ENCODE results near the gene XPO6. TPM values are rescaled to one million over a fixed set of nuclear protein-coding genes. Genes with fewer than 3 reads are reported as not detected.

Gene XPO6
- polyA plus RNA-seq, 1 donor from 2014 or later, result 104 TPM

GRCh38 chr16:28068976-28069375 lies 142.8 kb downstream of the XPO6 start:
- Histone ChIP-seq H3K4me3 (ENCODE audit: low read length) (no peak overlapping the region), H3K27me3 (ENCODE audit: insufficient read depth, low read depth, low read length) (peaks cover 23% of the 10 kb centered on the region), H3K4me2 (ENCODE audit: low read length) (no peak overlapping the region), H3K9me2 (ENCODE audit: insufficient read depth, low read length) (no peaks in the 10 kb centered on the region), H3K9ac (ENCODE audit: low read length) (no peak overlapping the region), H3K36me3 (ENCODE audit: insufficient read depth, low read length) (no peaks in the 10 kb centered on the region), H3F3A (ENCODE audit: insufficient read depth, low read length, poor library complexity, severe bottlenecking) (no peaks in the 10 kb centered on the region), H3K9me3 (ENCODE audit: low read length) (no peaks in the 10 kb centered on the region), H2AFZ (ENCODE audit: low read depth, low read length) (no peak overlapping the region), H4K20me1 (ENCODE audit: insufficient read depth) (no peaks in the 10 kb centered on the region), H3K27ac (ENCODE audit: low read length) (no peak overlapping the region), H3K79me2 (replicated peaks; ENCODE audit: insufficient read depth, low read length) (no peaks in the 10 kb centered on the region)
- TF ChIP-seq MXI1 (conservative IDR thresholded peaks at IDR 0.05; ENCODE audit: poor library complexity, severe bottlenecking) (no peak), EP300 (conservative IDR thresholded peaks at IDR 0.05; ENCODE audit: poor library complexity, severe bottlenecking) (no peak), REST (IDR thresholded peaks at IDR 0.05; ENCODE audit: borderline replicate concordance) (no peak), RAD21 (conservative IDR thresholded peaks at IDR 0.05) (no peak), SMC3 (conservative IDR thresholded peaks at IDR 0.05; ENCODE audit: poor library complexity) (no peak), POLR2AphosphoS5 (IDR thresholded peaks at IDR 0.05) (no peak), TAF1 (IDR thresholded peaks at IDR 0.05; ENCODE audit: low read depth) (no peak), EZH2 (IDR thresholded peaks at IDR 0.05; ENCODE audit: borderline replicate concordance, insufficient read depth, low read length, poor library complexity, severe bottlenecking) (no peak), CTCF (IDR thresholded peaks at IDR 0.05; ENCODE audit: poor library complexity, severe bottlenecking) (no peak)

- Histone ChIP-seq H4K20me1 (ENCODE audit: insufficient read depth) (no peaks in the 10 kb centered on the region), H3K4me2 (ENCODE audit: low read length) (no peak overlapping the region), H3K36me3 (ENCODE audit: insufficient read depth, low read length) (no peaks in the 10 kb centered on the region), H3K79me2 (replicated peaks; ENCODE audit: insufficient read depth, low read length) (no peaks in the 10 kb centered on the region), H2AFZ (ENCODE audit: low read depth, low read length) (no peak overlapping the region), H3K27me3 (ENCODE audit: insufficient read depth, low read depth, low read length) (peaks cover 27% of the 10 kb centered on the region), H3K4me3 (ENCODE audit: low read length) (no peak overlapping the region), H3F3A (ENCODE audit: insufficient read depth, low read length, poor library complexity, severe bottlenecking) (no peaks in the 10 kb centered on the region), H3K9me2 (ENCODE audit: insufficient read depth, low read length) (no peaks in the 10 kb centered on the region), H3K27ac (ENCODE audit: low read length) (no peak overlapping the region), H3K9ac (ENCODE audit: low read length) (no peak overlapping the region), H3K9me3 (ENCODE audit: low read length) (no peaks in the 10 kb centered on the region)
- TF ChIP-seq REST (IDR thresholded peaks at IDR 0.05; ENCODE audit: borderline replicate concordance) (no peak), SMC3 (conservative IDR thresholded peaks at IDR 0.05; ENCODE audit: poor library complexity) (no peak)
Observed at GRCh38 chr16:28067604-28068379, 144.0 kb downstream of the XPO6 start.
